Measurements from ENCODE around the gene PDE9A.
"Not testable (repeated sequence)": the region's sequence is repeated elsewhere in the genome, so short reads cannot be mapped to it uniquely, and the experiment has no call there.

Gene PDE9A

DNA sequence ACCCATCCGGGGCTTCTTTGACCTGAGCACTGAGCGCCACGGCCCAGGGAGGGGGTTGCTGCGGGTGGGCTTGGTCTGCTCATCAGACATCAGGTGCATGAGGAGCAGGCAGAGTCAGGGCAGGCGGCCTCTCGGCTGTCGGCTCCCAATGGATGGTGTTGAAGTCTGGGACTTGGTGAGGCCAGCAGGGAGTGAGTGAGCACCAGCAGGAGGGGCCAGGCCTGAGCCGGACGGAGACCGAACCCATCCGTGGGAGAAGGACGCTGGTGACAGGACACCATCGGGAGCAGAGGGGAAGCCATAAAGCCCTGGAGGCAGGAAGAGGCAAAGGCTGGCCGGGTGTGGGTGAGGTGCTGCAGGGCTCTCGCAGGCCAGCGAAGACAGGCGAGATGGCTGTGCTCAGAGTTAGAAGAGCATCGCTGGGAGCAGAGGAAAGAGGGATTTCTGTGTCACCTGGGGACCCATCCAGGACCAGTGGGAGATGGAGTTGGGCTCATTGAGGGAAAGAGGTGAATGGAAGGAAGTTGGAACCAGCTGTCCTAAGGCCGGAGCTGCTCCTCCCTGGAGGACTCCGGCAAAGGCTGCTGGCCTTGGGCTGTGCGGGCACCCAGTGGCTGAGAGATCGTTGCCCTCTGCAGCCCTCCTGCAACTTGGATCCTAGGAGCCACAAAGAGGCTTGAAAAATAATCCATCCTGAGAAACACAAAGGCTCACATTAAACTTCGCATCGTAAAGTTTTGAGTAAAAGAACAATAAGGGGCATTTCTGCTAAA, 49.9 kb downstream of the PDE9A start:
- no peak for FAIRE-seq
- TF ChIP-seq POLR2AphosphoS5 (IDR thresholded peaks at IDR 0.05; ENCODE audit: low read depth, low read length) = no peak
- no peak for TF ChIP-seq TAF1 (IDR thresholded peaks at IDR 0.05; ENCODE audit: borderline replicate concordance, low read depth, low read length)
- TF ChIP-seq POLR2A (IDR thresholded peaks at IDR 0.05; ENCODE audit: low read depth, low read length) = no peak
- no peak for DNase-seq (ENCODE audit: insufficient read length)

DNA sequence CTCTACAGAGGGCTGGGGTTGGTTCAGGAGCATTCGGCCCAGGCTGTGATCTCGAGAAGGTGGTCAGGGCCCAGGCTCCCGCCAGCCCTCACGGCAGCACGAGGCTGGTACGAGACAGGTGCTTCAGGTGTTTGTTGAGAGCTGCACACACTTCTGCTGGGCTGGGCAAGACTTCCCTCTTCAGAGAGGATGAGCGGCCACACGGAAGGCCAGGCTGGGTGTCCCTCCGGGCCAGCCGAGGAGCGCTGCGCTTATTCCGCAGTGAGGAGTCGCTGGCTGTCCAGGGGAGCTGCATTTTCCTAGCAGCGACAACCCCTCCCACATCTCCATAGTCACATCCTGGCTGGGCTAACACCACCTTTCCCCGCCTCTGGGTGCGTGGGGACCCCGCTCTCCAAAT, 50.5 kb downstream of the PDE9A start:
- TF ChIP-seq POLR2AphosphoS5 (IDR thresholded peaks at IDR 0.05; ENCODE audit: low read depth, low read length) (no peak), POLR2A (IDR thresholded peaks at IDR 0.05; ENCODE audit: low read depth, low read length) (no peak), TAF1 (IDR thresholded peaks at IDR 0.05; ENCODE audit: borderline replicate concordance, low read depth, low read length) (no peak)
- no peak for FAIRE-seq
- DNase-seq (ENCODE audit: insufficient read length) = no peak

DNA sequence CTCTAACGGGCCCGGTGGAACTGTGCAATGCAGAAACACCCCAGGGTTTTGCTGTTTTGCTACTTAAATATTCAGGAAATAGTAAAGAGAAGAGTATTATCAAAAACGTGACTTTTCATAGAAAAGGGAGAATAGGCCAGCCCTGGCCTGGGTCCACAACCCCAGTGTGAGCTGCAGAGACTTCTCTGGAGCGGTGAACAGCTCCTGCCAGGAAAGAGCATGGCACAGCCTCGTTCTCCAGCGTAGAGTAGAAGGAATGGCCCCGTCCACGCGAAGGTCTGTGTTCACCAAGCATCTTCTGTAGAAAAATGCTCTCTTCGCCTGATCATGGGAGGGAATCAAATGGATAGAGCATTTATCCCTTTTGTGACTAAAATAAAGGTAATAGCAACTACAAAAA, 51.4 kb downstream of the PDE9A start:
- FAIRE-seq = no peak
- no peak for DNase-seq (ENCODE audit: insufficient read length)
- no peak for TF ChIP-seq POLR2A (IDR thresholded peaks at IDR 0.05; ENCODE audit: low read depth, low read length)

DNA sequence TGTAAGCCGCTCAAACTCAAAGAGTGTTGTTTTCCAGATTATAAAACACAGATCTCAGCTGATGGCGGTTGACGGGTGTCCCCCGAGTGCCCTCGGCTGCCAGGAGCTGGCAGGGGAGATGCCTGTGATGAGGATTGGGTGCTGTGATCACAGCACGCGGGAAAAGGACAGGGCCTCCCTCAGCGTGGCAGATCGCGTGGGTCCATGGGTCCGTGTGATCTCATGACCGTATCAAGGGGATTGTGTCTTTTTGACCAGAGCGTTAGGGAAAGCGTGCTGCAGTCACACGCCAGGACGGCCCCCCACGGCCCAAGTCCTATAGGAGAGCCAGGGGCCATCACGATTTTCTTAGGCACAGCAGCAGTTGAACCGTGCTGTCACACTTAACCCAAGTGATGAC, 51.9 kb downstream of the PDE9A start:
- no peak for FAIRE-seq
- TF ChIP-seq TAF1 (IDR thresholded peaks at IDR 0.05; ENCODE audit: borderline replicate concordance, low read depth, low read length) (no peak), POLR2AphosphoS5 (IDR thresholded peaks at IDR 0.05; ENCODE audit: low read depth, low read length) (no peak), POLR2A (IDR thresholded peaks at IDR 0.05; ENCODE audit: low read depth, low read length) (no peak)
- no peak for DNase-seq (ENCODE audit: insufficient read length)

DNA sequence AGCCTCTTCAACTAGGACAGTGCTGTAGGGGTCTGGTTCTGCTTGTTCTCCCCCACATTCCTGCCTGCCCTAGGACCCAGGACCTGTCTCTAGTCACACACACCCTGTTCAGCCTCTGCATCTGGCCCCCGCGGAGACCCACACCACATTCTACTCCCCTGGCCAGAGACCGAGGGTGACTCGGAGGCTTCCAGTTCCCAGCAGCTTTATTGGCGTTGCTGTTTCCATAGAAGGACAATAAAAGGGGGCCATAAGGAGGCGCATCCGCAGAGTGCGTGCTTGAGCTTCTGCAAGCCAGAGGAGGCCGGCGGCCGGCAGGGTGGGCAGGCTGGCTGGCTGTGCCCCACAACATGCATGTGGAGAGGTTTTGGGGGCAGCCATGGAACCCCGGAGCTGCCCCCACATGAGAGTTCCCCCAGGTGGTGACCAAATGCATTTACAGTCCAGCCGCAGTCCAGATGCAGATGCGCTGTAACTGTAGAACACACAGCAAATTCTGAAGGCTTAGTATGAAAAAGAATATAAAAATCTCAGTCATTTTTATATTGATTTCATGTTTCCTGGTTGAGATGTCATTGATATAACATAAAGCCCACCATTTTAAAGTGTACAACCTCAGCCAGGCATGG, 52.4 kb downstream of the PDE9A start:
- TF ChIP-seq POLR2AphosphoS5 (IDR thresholded peaks at IDR 0.05; ENCODE audit: low read depth, low read length) (no peak), TAF1 (IDR thresholded peaks at IDR 0.05; ENCODE audit: borderline replicate concordance, low read depth, low read length) (no peak), POLR2A (IDR thresholded peaks at IDR 0.05; ENCODE audit: low read depth, low read length) (no peak)
- FAIRE-seq (no peak), DNase-seq (ENCODE audit: insufficient read length) (no peak)

DNA sequence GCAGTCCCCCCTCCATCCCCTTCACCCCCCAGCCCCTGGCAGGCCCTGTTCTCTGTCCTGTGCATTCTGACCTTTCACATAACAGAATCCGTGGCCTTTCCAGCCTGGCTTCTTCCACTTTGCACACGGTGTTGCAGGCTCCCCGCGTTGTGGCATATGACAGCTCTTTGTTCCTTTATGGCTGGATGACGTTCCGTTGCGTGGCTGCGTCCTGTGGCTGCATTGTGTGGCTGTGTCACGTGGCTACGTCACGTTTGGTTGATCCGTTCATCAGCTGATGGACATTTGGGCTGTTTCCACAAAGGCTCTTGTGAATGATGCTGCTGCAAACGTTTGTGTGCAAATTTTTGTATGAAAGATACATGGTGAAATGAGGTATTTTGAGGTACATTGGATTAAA, 53.3 kb downstream of the PDE9A start:
- no peak for DNase-seq (ENCODE audit: insufficient read length)
- FAIRE-seq = no peak

DNA sequence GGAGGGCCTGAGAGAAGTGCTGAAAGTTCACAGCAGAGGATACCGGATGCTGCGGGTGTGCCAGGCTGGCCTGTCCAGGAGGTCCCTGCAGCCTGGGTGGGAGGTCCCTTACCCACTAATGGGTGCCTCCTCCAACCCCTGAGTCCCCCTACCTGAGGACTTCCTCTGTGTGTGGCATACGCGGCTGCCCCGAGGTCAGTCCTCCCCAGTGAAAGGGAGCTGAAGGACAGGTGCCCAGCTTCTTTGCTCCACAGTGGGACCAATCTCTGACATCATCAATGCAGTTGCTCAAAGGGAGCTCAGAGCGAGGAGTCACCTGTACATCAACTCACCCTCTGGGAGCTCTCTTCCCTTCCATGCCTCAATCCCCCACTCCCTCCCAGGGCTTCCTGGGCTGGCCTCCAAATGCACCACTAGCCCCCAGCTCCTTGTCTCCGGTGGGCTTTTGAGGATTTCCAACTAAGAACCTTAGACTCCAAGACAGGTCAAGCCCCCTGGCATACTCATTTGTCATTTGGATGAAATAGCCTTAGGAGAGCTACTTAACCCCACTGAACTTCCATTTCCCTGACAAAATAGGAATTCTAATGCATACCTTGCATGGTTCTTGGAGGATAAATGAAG, 53.9 kb downstream of the PDE9A start:
- FAIRE-seq = no peak
- TF ChIP-seq TAF1 (IDR thresholded peaks at IDR 0.05; ENCODE audit: borderline replicate concordance, low read depth, low read length) = no peak
- no peak for TF ChIP-seq POLR2AphosphoS5 (IDR thresholded peaks at IDR 0.05; ENCODE audit: low read depth, low read length)

More for the DNA sequence above, 53.3 kb downstream of the PDE9A start:
- TF ChIP-seq POLR2AphosphoS5 (IDR thresholded peaks at IDR 0.05; ENCODE audit: low read depth, low read length) (no peak), TAF1 (IDR thresholded peaks at IDR 0.05; ENCODE audit: borderline replicate concordance, low read depth, low read length) (no peak), POLR2A (IDR thresholded peaks at IDR 0.05; ENCODE audit: low read depth, low read length) (no peak)

DNA sequence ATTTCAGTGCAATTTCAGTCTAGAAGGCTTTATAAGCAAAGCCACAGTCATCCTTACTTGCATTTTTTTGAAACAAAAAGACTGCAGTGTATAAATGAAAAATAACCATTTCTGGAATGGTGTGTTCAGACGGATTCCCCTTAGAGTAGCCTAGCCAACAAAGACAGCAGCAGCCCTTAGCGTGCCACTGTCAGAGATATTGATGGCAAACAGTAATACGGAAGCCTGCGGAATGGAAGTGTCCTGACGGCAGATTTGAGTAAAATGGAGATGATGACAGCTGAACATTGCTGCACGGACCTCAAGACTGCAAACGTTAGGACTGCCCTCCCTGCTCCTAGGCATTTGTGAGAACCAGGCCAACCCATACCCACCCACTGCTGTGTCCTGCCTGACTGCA, 54.7 kb downstream of the PDE9A start:
- DNase-seq (ENCODE audit: insufficient read length) = no peak
- no peak for FAIRE-seq
- no peak for TF ChIP-seq TAF1 (IDR thresholded peaks at IDR 0.05; ENCODE audit: borderline replicate concordance, low read depth, low read length)

More for the DNA sequence above, 53.9 kb downstream of the PDE9A start:
- DNase-seq (ENCODE audit: insufficient read length) = no peak

DNA sequence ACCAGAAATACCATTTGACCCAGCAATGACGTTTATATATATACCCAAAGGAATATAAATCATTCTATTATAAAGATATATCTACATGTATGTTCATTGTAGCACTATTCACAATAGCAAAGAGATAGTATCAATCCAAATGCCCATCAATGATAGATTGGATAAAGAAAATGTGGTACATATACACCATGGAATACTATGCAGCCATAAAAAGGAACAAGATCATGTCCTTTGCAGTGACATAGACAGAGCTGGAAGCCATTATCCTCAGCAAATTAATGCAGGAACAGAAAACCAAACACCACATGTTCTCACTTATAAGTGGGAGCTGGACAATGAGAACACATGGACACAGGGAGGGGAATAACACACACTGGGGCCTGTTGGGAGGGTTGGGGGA, 55.5 kb downstream of the PDE9A start:
- FAIRE-seq = not testable (repeated sequence)

DNA sequence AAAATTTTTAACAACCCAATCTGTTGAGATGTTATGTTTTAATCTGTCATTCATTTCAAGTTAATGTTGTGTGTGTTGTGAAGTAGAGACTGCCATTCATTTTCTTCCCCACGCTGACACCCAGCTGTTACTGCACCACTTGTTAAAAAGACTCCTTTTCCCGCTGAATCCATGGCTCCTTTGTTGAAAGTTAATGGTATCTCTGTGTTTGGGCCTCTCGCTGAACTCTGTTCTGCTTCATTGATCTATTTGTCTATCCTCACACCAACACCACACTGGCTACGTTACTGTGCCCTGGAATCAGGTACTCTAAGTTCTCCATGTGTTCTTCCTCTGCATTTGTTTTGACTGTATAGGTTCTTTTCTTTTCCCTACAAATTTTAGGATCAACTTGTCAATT, 58.2 kb downstream of the PDE9A start:
- no peak for FAIRE-seq
- no peak for DNase-seq (ENCODE audit: insufficient read length)
- no peak for TF ChIP-seq TAF1 (IDR thresholded peaks at IDR 0.05; ENCODE audit: borderline replicate concordance, low read depth, low read length)
- TF ChIP-seq POLR2AphosphoS5 (IDR thresholded peaks at IDR 0.05; ENCODE audit: low read depth, low read length) = no peak
- TF ChIP-seq POLR2A (IDR thresholded peaks at IDR 0.05; ENCODE audit: low read depth, low read length) = no peak

More for the DNA sequence above, 55.5 kb downstream of the PDE9A start:
- not testable (repeated sequence) for DNase-seq (ENCODE audit: insufficient read length)

DNA sequence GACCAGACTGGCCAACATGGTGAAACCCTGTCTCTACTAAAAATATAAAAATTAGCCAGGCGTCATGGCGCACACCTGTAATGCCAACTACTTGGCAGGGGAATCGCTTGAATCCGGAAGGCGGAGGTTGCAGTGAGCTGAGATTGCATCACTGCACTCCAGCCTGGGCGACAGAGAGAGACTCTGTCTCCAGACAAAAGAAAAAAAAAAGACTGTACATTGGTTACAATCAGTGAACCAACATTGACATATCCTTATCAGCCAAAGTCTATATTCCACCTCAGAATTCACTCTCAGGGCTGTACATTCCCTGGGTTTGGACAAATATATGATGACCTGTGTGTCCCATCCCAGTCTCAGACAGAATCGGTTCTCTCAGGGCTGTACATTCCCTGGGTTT, 62.0 kb downstream of the PDE9A start:
- not testable (repeated sequence) for FAIRE-seq; DNase-seq (ENCODE audit: insufficient read length)

DNA sequence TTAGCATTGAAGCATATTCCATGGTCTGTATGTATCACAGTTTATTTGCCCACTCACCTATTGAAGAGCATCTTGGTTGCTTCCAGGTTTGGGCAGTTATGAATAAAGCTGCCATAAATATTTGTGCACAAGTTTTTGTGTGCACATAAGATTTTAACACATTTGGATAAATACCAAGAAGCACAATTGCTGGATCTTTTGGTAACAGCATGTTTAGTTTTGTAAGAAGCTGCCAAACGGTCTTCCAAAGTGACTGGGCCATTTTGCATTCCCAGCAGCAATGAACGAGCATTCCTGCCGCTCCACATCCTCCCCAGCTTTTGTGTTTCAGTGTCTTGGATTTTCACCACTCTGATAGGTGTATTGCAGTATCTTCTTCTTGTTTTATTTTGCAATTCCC, 62.7 kb downstream of the PDE9A start:
- no peak for DNase-seq (ENCODE audit: insufficient read length)
- TF ChIP-seq POLR2AphosphoS5 (IDR thresholded peaks at IDR 0.05; ENCODE audit: low read depth, low read length) (no peak), TAF1 (IDR thresholded peaks at IDR 0.05; ENCODE audit: borderline replicate concordance, low read depth, low read length) (no peak), POLR2A (IDR thresholded peaks at IDR 0.05; ENCODE audit: low read depth, low read length) (no peak)
- no peak for FAIRE-seq

DNA sequence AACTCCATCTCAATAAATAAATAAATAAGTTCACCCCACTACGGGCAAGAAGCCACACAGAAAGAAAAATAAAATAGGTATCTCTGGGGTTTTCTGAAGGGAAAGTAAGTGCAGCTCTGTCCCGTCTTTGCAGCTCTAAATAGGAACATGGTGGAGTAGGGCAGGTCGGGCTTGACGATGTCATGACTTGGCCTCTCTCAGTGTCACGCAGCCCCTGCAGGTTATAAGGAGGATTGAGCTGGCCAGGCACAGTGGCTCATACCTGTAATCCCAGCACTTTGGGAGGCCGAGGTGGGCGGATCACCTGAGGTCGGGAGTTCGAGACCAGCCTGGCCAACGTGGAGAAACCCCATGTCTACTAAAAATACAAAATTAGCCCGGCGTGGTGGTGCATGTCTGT, 67.1 kb downstream of the PDE9A start:
- not testable (repeated sequence) for FAIRE-seq; DNase-seq (ENCODE audit: insufficient read length)

Data from GM12892 (cell line).